Effector memory CD4-positive, alpha-beta T cell (primary cell): ENCODE measurements around the gene TFEB.

Source experiments
- DNase-seq, 3 donors: peaks; one replicate each; pipeline ENCODE4 v3.0.0-alpha.2; 2020
- H3K27ac ChIP-seq: 2 replicates; pipeline ENCODE4 v1.7.0; 2013; ENCODE audit warnings: mild to moderate bottlenecking, low read length, moderate library complexity; ENCODE audit not compliant: insufficient read depth, poor library complexity, severe bottlenecking
- H3K27me3 ChIP-seq: replicated peaks from 2 replicates; pipeline ENCODE4 v1.7.0; 2013; ENCODE audit warnings: mild to moderate bottlenecking, low read length; ENCODE audit not compliant: insufficient read depth, control insufficient read depth, poor library complexity, severe bottlenecking
- H3K36me3 ChIP-seq: 2 replicates; pipeline ENCODE4 v1.7.0; 2013; ENCODE audit warnings: mild to moderate bottlenecking, low read length, moderate library complexity; ENCODE audit not compliant: control insufficient read depth, insufficient read depth
- H3K4me1 ChIP-seq: 2 replicates; pipeline ENCODE4 v1.7.0; 2013; ENCODE audit warnings: low read length, mild to moderate bottlenecking; ENCODE audit not compliant: control insufficient read depth, insufficient read depth, poor library complexity, severe bottlenecking
- H3K4me3 ChIP-seq: 2 replicates; pipeline ENCODE4 v1.7.0; 2013; ENCODE audit warnings: low read length, low read depth, mild to moderate bottlenecking; ENCODE audit not compliant: insufficient read depth, poor library complexity, severe bottlenecking
- H3K9me3 ChIP-seq: 2 replicates; pipeline ENCODE4 v1.7.0; 2013; ENCODE audit warnings: mild to moderate bottlenecking, low read length, moderate library complexity; ENCODE audit not compliant: control insufficient read depth

Gene TFEB

DNA sequence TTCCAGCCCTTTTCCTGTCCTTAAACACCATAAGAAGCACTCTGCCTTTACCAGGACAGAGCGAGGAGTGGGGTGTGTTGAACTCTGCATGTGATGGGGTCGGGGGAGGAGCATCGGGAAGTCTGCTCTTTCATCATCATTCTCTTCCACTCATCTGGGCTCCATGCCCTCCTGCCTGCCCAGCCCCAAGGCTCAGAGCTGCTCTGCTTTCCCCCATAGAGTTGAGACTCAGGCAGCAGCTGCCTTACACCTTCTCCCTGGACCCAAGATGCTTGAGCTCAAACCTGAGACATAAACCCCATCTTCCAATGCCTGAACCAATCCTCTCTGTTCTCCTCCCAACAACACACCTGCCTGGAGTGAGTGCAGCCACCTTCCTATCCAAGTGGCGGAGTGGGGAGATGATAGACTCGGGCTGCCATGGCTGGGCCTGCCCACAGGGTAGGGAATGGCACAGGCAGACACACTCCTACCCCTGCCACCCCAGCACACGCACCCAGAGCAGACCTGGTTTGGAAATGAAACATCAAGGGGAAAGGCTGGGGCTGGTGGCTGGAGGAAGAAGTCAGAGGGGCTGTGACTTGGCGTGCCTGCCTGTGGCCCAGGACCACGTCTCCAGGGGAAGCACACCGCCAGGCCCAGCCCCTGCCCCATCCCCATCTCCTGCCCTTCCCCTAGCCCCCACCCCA is 28.4 kb downstream of the TFEB start:
- no peak for DNase-seq
- no peaks in the 10 kb centered on the region for H3K36me3 ChIP-seq
- H3K27me3 ChIP-seq: no peaks in the 10 kb centered on the region
- peaks cover 27% of the 10 kb centered on the region for H3K4me1 ChIP-seq
- no peak overlapping the region for H3K4me3 ChIP-seq
- H3K27ac ChIP-seq: no peak overlapping the region
- H3K9me3 ChIP-seq: no peaks in the 10 kb centered on the region

DNA sequence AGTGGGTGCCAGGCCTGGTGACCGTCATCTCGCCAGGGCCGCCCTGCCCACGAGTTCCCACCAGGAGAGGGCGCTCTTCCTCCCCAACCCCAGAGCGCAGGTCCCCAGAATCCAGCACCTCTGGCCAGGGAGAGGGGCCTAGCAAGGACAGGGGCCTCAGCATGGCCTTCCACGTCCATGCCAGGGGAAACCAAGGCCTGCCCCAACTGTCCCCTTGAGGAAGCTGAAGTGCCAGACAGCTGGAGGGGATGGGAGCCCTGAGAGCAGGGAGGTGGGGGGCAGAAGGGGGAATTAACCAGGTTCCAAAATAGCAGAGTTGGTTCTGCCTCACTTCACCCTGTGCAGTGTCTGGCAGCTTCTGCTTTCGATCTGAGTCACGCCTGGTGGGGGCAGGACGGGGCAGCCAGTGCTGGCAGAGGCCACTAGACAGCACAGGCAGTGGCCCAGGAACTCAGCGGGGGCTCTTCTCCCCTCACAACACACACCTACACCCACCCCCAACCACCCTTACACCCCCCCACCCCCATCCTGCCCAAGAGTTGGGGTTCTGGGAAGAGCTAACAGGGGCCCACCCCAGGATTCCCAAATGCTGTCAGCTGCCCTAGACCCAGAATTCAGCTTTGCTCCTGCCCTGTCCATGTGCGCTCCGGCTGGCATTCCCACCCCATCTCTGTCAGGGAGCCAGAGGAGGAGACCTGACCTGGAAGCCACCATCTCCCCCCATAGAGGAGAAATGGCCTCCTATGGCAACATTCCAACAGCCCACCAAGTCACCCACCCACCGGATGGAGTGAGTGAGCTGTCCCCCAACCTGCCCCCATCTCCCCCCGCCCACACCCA is 29.2 kb downstream of the TFEB start:
- no peak overlapping the region for H3K27ac ChIP-seq
- H3K27me3 ChIP-seq: no peaks in the 10 kb centered on the region
- H3K4me1 ChIP-seq: peaks cover 27% of the 10 kb centered on the region
- DNase-seq: peak in 2 of 3 donors; percentile 11 to 28
- no peaks in the 10 kb centered on the region for H3K36me3 ChIP-seq
- H3K4me3 ChIP-seq: no peak overlapping the region
- H3K9me3 ChIP-seq: no peaks in the 10 kb centered on the region

DNA sequence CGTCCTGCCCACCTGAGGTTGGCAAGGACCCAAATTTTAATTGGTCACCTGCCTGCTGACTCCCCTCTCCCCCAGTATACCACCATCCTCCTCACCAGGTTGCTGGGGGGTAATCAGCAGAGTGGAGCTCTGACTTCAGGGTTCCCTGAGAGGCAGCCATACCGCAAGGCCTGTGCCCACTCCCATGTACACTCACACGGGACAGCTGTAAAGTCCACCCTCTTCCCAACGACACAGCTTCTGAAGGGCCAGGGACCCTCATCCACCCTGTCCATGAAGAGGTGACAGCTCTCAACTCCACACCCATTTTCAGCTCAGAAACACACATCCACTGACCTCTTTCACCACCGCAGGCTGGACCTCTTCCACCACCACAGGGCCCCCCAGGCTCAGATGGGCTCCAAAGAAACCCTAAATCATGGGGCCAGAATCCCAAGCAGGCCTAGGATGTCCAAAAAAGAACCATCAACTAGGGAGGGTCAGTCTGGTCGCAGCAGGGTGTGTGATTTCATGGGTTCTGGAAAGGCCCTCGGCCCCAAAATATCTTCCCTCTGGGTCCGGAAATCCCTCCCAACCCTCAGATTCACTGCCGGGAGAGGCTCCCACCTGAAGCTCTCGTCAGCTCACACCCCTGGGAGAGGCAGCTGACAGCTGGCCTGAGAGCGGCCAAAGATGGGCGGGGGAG is 30.0 kb downstream of the TFEB start:
- DNase-seq: no peak
- no peaks in the 10 kb centered on the region for H3K27me3 ChIP-seq
- H3K27ac ChIP-seq: no peak overlapping the region
- no peaks in the 10 kb centered on the region for H3K9me3 ChIP-seq
- peaks cover 27% of the 10 kb centered on the region for H3K4me1 ChIP-seq
- H3K4me3 ChIP-seq: no peak overlapping the region
- H3K36me3 ChIP-seq: no peaks in the 10 kb centered on the region

DNA sequence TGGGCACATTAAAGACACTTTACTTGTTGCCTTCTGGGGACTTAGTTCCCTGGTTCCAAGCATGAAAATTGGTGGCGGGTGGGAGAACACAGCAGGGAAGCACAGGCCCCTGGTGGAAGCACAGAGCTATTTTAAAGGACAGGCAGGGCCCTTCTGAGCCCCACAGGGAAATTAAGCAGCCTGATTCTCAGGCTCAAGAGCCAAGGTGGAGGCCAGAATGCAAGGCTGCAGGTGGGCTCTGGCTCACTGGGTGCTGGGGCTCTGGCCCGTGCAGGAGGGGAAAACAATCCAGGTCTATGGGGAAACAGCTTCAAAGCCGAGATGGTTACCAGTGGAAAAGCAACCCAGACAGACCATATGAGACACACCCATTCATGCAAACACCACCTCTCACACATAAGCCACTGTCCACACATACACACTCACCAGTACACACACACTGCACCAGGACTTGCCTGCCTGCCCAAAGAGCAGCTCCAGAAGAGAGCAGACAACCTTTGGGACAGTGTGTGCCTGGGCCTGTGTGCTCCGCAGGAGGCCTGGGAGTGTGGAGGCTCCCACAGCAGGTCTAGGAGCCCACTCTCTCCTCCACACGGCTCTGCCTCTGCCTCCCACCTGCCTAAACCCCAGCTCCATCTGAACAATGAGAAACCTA is 30.6 kb downstream of the TFEB start:
- Histone ChIP-seq H3K4me3 (no peak overlapping the region), H3K36me3 (no peaks in the 10 kb centered on the region), H3K27me3 (no peaks in the 10 kb centered on the region), H3K4me1 (peaks cover 27% of the 10 kb centered on the region), H3K9me3 (no peaks in the 10 kb centered on the region), H3K27ac (no peak overlapping the region)
- no peak for DNase-seq

DNA sequence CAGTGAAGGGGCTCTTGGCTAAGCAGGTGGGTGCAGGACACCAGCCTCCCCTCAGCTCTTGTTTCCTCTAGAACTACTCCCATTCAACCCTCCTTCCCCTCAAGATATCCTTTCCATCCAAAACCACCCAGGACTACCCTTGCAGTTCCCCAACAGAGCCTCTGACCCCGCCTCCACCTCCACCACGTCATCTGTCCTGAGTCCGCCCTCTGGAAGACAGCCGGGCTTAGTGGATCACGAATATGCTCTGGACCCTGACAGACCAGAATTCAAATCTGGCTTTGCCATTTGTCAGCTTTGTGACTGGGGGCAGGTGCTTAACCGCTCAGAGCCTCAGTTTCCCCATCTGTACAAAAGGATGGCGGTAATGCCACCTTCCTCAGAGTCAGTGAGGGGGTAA is 31.4 kb downstream of the TFEB start:
- Histone ChIP-seq H3K27ac (no peak overlapping the region), H3K9me3 (no peaks in the 10 kb centered on the region), H3K4me3 (no peak overlapping the region), H3K36me3 (no peaks in the 10 kb centered on the region), H3K4me1 (peaks cover 27% of the 10 kb centered on the region), H3K27me3 (no peaks in the 10 kb centered on the region)
- DNase-seq: no peak

DNA sequence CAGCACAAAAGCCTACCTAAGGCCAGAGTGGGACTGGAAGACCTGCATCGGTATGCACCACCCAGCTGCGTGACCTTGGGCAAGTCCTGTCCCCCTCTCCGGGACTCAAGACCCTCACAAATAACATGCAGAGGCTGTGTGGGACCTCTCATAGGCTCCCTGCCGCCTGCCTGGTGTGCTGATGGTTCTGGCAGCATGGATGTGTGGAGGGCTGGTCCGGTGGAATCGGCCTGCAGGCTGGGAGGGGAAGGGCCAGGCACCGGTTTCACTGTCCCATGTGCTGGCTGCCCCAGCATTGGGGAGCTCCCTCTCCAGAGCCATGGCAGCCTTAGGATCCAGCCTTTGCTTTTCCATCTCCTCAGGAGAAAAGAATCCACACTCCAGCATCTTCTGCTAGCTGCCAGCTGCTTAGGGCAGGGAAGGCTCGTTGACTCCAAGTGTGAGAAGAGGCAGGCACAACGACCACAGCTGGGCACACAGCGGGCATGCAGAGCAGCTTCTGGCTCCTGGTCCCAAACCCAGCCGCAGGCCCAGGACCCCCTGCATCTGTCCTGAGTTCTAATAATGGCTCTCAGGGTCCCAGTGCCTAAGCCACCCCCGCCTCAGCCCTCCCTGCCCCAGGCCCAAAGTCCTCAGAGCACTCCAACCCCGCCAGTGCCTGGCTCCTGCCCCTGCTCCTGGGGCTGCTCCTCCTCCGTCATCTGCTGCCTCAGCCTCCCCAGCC is 32.5 kb downstream of the TFEB start:
- H3K36me3 ChIP-seq: no peaks in the 10 kb centered on the region
- DNase-seq: no peak
- no peaks in the 10 kb centered on the region for H3K9me3 ChIP-seq
- no peak overlapping the region for H3K4me3 ChIP-seq
- no peak overlapping the region for H3K27ac ChIP-seq
- H3K27me3 ChIP-seq: no peaks in the 10 kb centered on the region
- H3K4me1 ChIP-seq: peaks cover 22% of the 10 kb centered on the region

DNA sequence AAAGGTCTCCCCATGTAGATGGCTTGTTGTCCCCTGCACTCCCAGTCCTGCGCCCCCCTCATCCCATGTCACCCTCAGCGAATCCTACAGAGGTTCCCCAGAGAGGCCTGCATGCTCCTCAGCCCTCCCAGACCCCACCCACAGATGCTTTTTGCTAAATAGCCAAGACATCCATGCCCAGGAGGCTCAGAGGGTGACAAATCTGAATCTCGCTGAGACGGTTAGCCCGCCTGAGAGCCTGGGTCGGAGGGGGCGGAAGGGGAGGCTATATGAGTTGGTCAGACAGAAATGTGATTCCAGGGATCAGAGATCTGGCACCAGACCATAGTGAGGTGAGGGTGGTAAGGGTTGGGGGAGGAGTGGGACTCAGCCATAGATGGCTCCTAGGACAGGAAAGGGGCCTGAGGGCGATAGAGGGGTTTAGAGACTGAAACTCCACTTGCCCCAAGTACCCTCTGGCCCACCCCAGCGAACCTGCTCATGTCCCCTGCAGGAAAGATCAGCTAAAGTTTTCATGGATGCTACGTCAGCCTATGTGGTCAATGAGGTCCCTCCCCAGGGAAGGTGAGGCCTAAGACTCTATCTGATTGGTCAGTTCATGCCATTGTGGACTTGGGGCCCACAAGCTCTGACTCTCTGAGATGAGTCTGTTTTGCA is 33.2 kb downstream of the TFEB start:
- Histone ChIP-seq H3K36me3 (no peaks in the 10 kb centered on the region), H3K9me3 (no peaks in the 10 kb centered on the region), H3K27me3 (no peaks in the 10 kb centered on the region), H3K27ac (no peak overlapping the region), H3K4me3 (no peak overlapping the region), H3K4me1 (peaks cover 14% of the 10 kb centered on the region)
- no peak for DNase-seq

DNA sequence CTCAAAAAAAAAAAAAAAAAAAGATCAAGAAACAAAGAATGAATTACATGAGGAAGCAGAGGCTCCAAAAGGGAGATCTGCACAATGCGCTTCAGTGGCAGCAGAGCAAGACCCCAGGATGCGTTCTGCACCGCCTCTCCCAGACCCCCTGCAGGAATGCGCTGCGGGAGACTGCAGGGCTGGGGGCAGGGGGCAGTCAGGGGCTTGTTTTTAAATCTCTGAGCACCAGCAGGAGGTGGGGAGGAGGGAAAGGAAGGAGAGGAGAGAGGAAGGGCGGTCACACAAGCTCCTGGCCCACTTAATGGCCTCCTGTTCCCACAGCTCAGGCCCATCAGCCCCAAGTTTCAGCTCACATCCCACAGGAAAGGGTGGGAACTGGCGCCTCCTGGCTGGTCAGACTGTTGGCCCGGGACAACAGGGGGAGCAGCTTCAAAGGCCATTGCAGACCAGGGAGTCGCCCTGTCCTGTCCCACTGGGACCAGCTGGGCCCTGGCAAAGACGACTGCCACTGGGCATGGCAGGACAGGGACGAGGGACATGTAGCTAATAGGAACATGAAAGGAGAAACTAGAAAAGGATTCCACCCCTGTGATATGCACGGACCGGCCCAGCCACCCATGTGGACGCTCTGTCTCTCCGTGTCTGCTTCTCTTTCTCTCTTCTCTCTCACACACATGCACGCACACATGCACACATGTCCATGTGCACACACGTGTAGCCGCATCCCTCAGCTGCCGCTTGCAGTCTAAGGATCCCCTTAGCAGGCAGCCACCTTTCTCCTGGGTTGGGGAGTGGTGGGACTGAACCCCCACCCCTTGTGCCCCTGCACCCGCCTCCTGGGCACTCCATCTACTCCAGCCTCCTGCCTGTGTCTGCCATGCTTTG is 34.7 kb downstream of the TFEB start:
- Histone ChIP-seq H3K4me1 (no peaks in the 10 kb centered on the region), H3K27me3 (no peaks in the 10 kb centered on the region), H3K4me3 (no peak overlapping the region), H3K9me3 (no peaks in the 10 kb centered on the region), H3K27ac (no peak overlapping the region), H3K36me3 (no peaks in the 10 kb centered on the region)
- no peak for DNase-seq
